ENCODE data around the gene SMDT1. TPM values are rescaled to one million over a fixed set of nuclear protein-coding genes. Genes with fewer than 3 reads are reported as not detected.

Gene SMDT1
- total and polyA plus RNA-seq, 9 of the 15 experiments (the other 6 are each of a cell fraction or from before 2014, with no cell fraction given): 7.9 to 65.2 (median 14.3) TPM

GRCh38 chr22:42079319-42080251, at the start of gene SMDT1 (continued):
- TF ChIP-seq VEZF1 (CRISPR knock-in tag; IDR thresholded peaks at IDR 0.05): peak; percentile 84
- peak; percentile 71; the same call in 1 of the 2 replicates for TF ChIP-seq ZNF175 (CRISPR knock-in tag; IDR thresholded peaks at IDR 0.05; ENCODE audit: low read depth)
- TF ChIP-seq TAF9B (IDR thresholded peaks at IDR 0.05; ENCODE audit: partially characterized antibody): peak; percentile 93
- no peak for TF ChIP-seq PRMT5 (CRISPR knock-in tag; IDR thresholded peaks at IDR 0.05)
- no peak for TF ChIP-seq ZNF174 (CRISPR knock-in tag; IDR thresholded peaks at IDR 0.05)
- TF ChIP-seq TAF7 (tag; IDR thresholded peaks at IDR 0.05): peak; percentile 98
- TF ChIP-seq TFAP4 (CRISPR knock-in tag; IDR thresholded peaks at IDR 0.05; ENCODE audit: borderline replicate concordance): peak; percentile 79
- TF ChIP-seq POLR2A (conservative IDR thresholded peaks at IDR 0.05): peak; percentile 89
- no peak for TF ChIP-seq CBX5 (IDR thresholded peaks at IDR 0.05; ENCODE audit: borderline replicate concordance, low read depth)
- peak in 1 of 2 experiments; percentile 34; a peak in 1 of 4 replicates for TF ChIP-seq HDAC1 (IDR thresholded peaks at IDR 0.05)
- TF ChIP-seq PCBP2 (IDR thresholded peaks at IDR 0.05; ENCODE audit: low read depth, low read length, poor library complexity, severe bottlenecking): no peak
- no peak for TF ChIP-seq RREB1 (CRISPR knock-in tag; IDR thresholded peaks at IDR 0.05)
- TF ChIP-seq IFI16 (CRISPR knock-in tag; IDR thresholded peaks at IDR 0.05): no peak
- peak; percentile 61 for TF ChIP-seq ESRRA (IDR thresholded peaks at IDR 0.05; ENCODE audit: borderline replicate concordance, low read depth)
- TF ChIP-seq CBX1 (IDR thresholded peaks at IDR 0.05; ENCODE audit: low read depth): no peak; the same call in 1 of the 2 replicates
- TF ChIP-seq NR2F6 (CRISPR knock-in tag; IDR thresholded peaks at IDR 0.05): no peak
- TF ChIP-seq SIN3A (IDR thresholded peaks at IDR 0.05; ENCODE audit: borderline replicate concordance in 2 of 2, control insufficient read depth in 1 of 2, low read depth in 2 of 2, low read length in 2 of 2): peak in 1 of 2 experiments; percentile 20; a peak in 1 of 4 replicates
- no peak for TF ChIP-seq PCBP1 (IDR thresholded peaks at IDR 0.05; ENCODE audit: low read depth, low read length, poor library complexity, severe bottlenecking)

Measured in K562 (cell line).